Transverse colon (tissue), 4 donors: ENCODE data around the gene GAB3. TPM values are rescaled to one million over a fixed set of nuclear protein-coding genes. Genes with fewer than 3 reads are reported as not detected.

Experiments
- DNase-seq: peaks from one replicate; pipeline ENCODE4 v3.0.0-alpha.2; 2019
- H3K27ac ChIP-seq, 4 donors: fragments of 200-600 bp; sonication (generic); 2 replicates each; pipeline ENCODE4 v1.5.1; 2016 to 2018; ENCODE audit warnings: inconsistent platforms in 4 of 4
- H3K27me3 ChIP-seq: fragments of 200-600 bp; sonication (generic); 2 replicates; pipeline ENCODE4 v1.5.1; 2017; ENCODE audit warnings: inconsistent platforms
- H3K36me3 ChIP-seq, 4 donors: fragments of 200-600 bp; sonication (generic); 2 replicates each; pipeline ENCODE4 v1.5.1; 2017 to 2019; ENCODE audit warnings: inconsistent platforms in 4 of 4
- H3K4me1 ChIP-seq, 4 donors: fragments of 200-600 bp; sonication (generic); 2 replicates each; pipeline ENCODE4 v1.5.1; 2017 to 2020; ENCODE audit warnings: inconsistent platforms in 4 of 4
- H3K4me3 ChIP-seq, 4 donors: fragments of 200-600 bp; sonication (generic); 1 replicate in 1 of 4; 2 replicates in 3 of 4; pipeline versions ENCODE4 v1.5.1 to v1.6.1; 2017 to 2019; ENCODE audit warnings: inconsistent platforms in 4 of 4
- H3K9me3 ChIP-seq, 2 donors: fragments of 200-600 bp; sonication (generic); 2 replicates each; pipeline ENCODE4 v1.5.1; 2017 to 2019; ENCODE audit warnings: inconsistent platforms in 2 of 2
- EP300 ChIP-seq: sonication (generic); formaldehyde crosslinking; IDR thresholded peaks from one replicate; pipeline ENCODE4 v1.6.1; 2017; ENCODE audit warnings: antibody characterized with exemption, low read depth
- POLR2A ChIP-seq: fragments of 450-650 bp; IDR thresholded peaks from one replicate; pipeline ENCODE4 v1.6.1; 2016; ENCODE audit warnings: antibody characterized with exemption, mild to moderate bottlenecking, moderate library complexity
- POLR2AphosphoS5 ChIP-seq, 3 donors: sonication (generic); formaldehyde crosslinking; IDR thresholded peaks; one replicate each; pipeline ENCODE4 v1.6.1; 2016; ENCODE audit warnings: antibody characterized with exemption in 3 of 3
- WGBS, 2 donors: methylation state at CpG; one replicate each; pipeline ENCODE4 v1.1.5; 2018; ENCODE audit warnings: low coverage in 1 of 2; 5-methylcytosine and 5-hydroxymethylcytosine counted together
- in situ Hi-C, 4 donors: fragments of 200-750 bp; cut with MboI; loops; one replicate each; pipeline versions ENCODE4 v1.15.0 to v1.15.1; 2017; ENCODE audit warnings: low sequenced_read_pairs in 3 of 4, low pct_ligation_motif_present in 1 of 4, low pct_unique_long_range_greater_than_20kb in 1 of 4
- intact Hi-C: fragments of 100-400 bp; cut with DNase I; formaldehyde crosslinking; loops from one replicate; pipeline ENCODE4 v1.15.1; 2023; ENCODE audit warnings: low total_unique reads
- total RNA-seq, 4 donors: library from RNA; depleted of rRNA; stranded (reverse); fragments of >200 nt; gene quantifications; one replicate each; pipeline ENCODE4 v1.1.0, GENCODE V29; 2016
- TF ChIP-seq, protein P1 (sequence below), 5 experiments: fragments of 200-600 bp in 3 of 5; fragments of 450-650 bp in 2 of 5; sonication (generic) in 3 of 5; IDR thresholded peaks; 1 replicate in 2 of 5; 2 replicates in 3 of 5; pipeline ENCODE4 v1.5.1; 2016 to 2017; ENCODE audit warnings: antibody characterized with exemption in 5 of 5, inconsistent platforms in 3 of 5, mild to moderate bottlenecking in 2 of 5, moderate library complexity in 1 of 5

GAB3 gene
- total RNA-seq, 4 donors from 2014 or later: 0.37 to 4.4 (median 3.0) TPM

DNA sequence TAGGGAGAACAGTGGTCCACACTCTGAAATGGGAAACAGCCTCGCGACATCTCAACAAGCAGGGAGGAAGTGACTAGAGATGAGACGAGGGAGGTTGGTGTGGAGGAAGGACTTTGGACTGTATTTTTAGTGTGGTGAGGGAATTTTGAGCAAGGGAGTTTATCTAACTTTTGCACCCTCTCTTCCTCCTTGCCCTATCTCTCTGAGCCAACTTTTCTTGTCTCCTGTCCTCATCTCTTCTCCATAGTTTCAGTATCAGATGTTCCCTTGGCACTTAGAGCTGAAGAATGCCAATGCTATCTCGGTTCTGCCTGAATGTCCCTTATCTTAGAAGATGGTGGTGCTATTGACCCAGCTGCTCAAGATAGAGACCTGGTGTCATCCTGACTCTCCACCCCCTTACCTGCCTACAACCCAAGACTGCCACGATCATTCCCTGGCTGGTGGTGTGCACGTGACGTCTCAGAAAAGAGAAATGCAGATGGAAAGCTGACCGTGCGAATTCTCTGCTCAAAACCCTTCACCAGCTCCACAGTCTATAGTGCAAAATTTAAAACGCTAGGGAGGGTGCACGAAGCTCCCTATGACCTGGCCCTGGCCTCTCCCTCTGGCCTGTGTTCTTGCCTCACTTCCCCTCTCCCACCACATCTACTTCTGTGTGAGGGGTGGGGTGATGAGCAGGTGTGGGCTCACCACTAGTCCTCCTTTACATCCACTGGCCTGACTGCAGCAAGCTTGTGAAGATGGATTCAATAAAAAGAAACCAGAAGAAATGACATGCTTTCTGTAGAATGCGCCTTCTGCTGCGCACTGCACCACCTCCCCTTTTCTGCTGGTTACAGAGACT lies 33.5 kb upstream of the GAB3 start:
- H3K36me3 ChIP-seq: no peaks in the 10 kb centered on the region
- in situ Hi-C loops (no loop called here), intact Hi-C loops (no loop called here)
- no peak for DNase-seq
- no peaks in the 10 kb centered on the region for H3K4me1 ChIP-seq
- no peaks in the 10 kb centered on the region for H3K9me3 ChIP-seq
- TF ChIP-seq, protein P1, sequence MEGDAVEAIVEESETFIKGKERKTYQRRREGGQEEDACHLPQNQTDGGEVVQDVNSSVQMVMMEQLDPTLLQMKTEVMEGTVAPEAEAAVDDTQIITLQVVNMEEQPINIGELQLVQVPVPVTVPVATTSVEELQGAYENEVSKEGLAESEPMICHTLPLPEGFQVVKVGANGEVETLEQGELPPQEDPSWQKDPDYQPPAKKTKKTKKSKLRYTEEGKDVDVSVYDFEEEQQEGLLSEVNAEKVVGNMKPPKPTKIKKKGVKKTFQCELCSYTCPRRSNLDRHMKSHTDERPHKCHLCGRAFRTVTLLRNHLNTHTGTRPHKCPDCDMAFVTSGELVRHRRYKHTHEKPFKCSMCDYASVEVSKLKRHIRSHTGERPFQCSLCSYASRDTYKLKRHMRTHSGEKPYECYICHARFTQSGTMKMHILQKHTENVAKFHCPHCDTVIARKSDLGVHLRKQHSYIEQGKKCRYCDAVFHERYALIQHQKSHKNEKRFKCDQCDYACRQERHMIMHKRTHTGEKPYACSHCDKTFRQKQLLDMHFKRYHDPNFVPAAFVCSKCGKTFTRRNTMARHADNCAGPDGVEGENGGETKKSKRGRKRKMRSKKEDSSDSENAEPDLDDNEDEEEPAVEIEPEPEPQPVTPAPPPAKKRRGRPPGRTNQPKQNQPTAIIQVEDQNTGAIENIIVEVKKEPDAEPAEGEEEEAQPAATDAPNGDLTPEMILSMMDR (IDR thresholded peaks at IDR 0.05): no peak
- no peak overlapping the region for H3K4me3 ChIP-seq
- no peaks in the 10 kb centered on the region for H3K27me3 ChIP-seq
- no peak overlapping the region for H3K27ac ChIP-seq
- 58 to 79% methylated on average over 3 to 13 of the region's 13 CpGs for WGBS, 2 donors

DNA sequence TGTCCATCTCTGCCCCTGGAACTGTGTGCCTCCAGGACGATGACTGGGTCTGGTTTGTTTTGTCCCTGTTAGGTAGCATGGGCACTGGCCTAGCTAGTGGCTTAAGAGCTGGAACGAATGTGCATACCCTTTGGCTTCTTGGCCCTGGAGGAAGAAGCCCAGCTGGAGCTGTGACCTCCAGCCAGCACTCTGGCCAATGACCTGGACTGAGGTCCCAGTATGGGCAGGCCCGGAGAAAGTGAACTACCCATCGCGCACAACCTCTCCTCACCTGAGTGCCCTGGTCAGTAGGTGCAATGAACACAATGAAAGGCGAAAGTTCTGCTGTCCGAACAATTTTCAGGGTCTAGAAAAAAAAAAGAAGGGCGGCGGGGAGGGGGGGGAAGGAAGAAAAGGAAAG lies 30.1 kb upstream of the GAB3 start:
- no peaks in the 10 kb centered on the region for H3K36me3 ChIP-seq
- WGBS, 2 donors: 89% methylated on average over 9 of the region's 9 CpGs; no CpG with 5 or more reads in 1 of the 2 donors
- in situ Hi-C loops (no loop called here), intact Hi-C loops (no loop called here)
- no peaks in the 10 kb centered on the region for H3K9me3 ChIP-seq
- no peaks in the 10 kb centered on the region for H3K4me1 ChIP-seq
- DNase-seq: no peak
- H3K27ac ChIP-seq: no peak overlapping the region
- TF ChIP-seq POLR2AphosphoS5 (IDR thresholded peaks at IDR 0.05) (no peak), EP300 (no peak), POLR2A (no peak)
- TF ChIP-seq, protein P1 (IDR thresholded peaks at IDR 0.05): no peak
- no peaks in the 10 kb centered on the region for H3K27me3 ChIP-seq
- H3K4me3 ChIP-seq: no peak overlapping the region

DNA sequence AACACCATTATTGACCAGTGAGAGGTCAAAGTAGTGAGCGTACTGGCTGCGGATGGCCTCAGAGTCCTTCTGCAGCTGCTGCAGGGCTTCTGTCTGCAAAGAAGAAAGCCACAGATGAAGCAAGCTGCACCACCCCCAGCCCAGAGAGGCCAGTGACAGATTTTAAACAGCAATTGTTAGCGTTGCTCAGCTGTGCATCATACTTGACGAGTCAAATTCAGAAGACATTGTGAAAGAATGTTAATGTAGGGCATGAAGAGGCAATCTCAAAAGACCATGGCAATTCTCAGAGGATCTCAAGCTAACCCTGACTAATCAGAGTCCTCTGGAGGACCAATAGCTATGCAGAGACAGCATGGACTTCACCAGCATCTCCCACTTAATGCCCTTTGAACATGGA lies 28.4 kb upstream of the GAB3 start:
- WGBS, 2 donors: 85% methylated on average over 4 of the region's 4 CpGs; no CpG with 5 or more reads in 1 of the 2 donors
- in situ Hi-C loops: no loop called here
- intact Hi-C loops: no loop called here
- Histone ChIP-seq H3K27ac (no peak overlapping the region), H3K4me3 (no peak overlapping the region), H3K9me3 (no peaks in the 10 kb centered on the region), H3K4me1 (no peaks in the 10 kb centered on the region), H3K27me3 (no peaks in the 10 kb centered on the region), H3K36me3 (peaks cover 0 to 4% (median 2%) of the 10 kb centered on the region in 4 donors)
- TF ChIP-seq POLR2A: no peak
- TF ChIP-seq, protein P1 (IDR thresholded peaks at IDR 0.05): no peak
- TF ChIP-seq POLR2AphosphoS5 (IDR thresholded peaks at IDR 0.05): no peak
- no peak for TF ChIP-seq EP300
- DNase-seq: no peak

DNA sequence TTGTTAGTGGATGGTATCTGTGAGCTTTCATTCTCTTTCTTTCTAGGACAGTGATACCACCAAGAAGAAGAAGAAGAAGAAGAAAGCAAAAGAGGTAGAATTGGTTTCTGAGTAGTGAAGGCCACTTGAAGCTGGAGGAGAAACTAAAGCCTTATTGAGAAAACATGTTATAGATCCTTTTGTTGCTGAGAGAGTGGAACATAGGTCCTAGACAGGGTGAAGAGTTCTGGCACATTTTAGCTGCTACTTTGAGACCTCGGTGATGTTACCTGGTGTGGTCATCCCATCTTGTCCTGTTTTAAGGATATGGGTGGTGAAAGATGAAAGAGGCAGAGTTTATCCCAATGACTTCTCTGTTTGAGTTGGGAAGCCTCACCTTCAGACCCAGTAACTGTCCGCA lies 25.9 kb upstream of the GAB3 start:
- no peak for DNase-seq
- intact Hi-C loops: no loop called here
- TF ChIP-seq POLR2A: no peak
- TF ChIP-seq, protein P1 (IDR thresholded peaks at IDR 0.05): no peak
- no peak for TF ChIP-seq POLR2AphosphoS5 (IDR thresholded peaks at IDR 0.05)
- no peak for TF ChIP-seq EP300
- H3K36me3 ChIP-seq: peaks cover 0 to 4% (median 2%) of the 10 kb centered on the region in 4 donors
- 85% methylated on average over 2 of the region's 2 CpGs; no CpG with 5 or more reads in 1 of the 2 donors for WGBS, 2 donors
- H3K4me3 ChIP-seq: no peak overlapping the region
- no peaks in the 10 kb centered on the region for H3K27me3 ChIP-seq
- H3K9me3 ChIP-seq: no peaks in the 10 kb centered on the region
- H3K27ac ChIP-seq: no peak overlapping the region
- no peaks in the 10 kb centered on the region for H3K4me1 ChIP-seq
- in situ Hi-C loops: no loop called here
